HG03342 (cell line): ENCODE measurements around the gene FZR1.
"Not testable (repeated sequence)": the region's sequence is repeated elsewhere in the genome, so short reads cannot be mapped to it uniquely, and the experiment has no call there.

ENCODE experiments used
- ATAC-seq: cut with Tn5 transposase; IDR thresholded peaks from one replicate; pipeline ENCODE4 v1.9.1; 2021; ENCODE audit warnings: mild to moderate bottlenecking, moderate library complexity; ENCODE audit not compliant: unreplicated experiment

Gene FZR1

GRCh38 chr19:3570606-3571011 lies 64.5 kb downstream of the FZR1 start:
- ATAC-seq = no peak

DNA sequence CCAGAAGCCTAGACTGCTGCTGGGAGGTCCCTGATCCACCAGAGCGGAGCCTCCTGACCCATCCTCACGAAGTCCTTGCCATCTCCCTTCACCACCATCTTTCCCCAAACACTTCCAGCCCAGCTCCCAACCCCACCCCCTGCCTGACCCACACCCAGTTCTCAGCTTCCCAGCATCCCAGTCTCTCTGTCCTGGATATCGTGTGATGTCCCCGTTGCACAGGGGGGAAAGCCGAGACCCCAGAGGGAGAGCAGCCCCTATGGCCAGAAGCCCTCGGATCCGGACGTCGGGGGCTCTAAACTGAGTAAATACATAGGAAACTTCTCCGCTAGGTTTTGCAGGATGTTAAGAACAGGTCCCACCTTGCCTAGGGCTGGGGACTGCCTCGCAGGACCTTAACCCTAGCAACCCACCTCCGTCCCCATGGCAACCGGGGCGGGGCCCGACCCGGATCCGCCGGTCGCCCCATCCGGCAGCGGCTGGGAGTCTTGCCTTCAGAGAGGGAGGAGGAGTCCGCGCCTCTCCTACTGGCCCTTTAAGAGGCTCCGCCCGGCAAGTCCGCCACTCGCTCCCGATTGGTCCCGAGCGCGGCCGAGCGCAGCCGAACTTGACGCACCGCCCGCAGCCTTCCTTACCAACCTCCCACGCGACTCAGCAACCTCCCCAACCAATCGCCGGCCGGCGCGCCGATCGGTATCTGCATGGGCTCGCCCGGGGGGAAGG lies 66.2 kb downstream of the FZR1 start:
- peak; percentile 86 for ATAC-seq

DNA sequence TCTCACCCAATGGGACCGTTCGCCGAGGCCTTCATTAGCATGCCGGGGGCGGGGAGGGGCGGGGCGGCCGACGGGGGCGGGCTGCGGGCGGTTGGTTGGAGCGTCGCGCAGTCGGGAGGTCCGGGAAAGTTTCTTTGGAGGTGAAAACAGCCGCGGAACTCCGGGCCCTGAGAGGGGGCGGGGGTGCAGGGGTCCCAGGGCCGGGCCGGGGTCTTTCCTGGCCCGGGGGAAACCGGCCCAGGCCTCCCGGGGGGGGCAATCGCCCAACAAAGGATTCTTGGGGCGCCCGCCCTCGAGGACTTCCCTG lies 66.7 kb downstream of the FZR1 start, which contains the start of gene HMG20B:
Gene HMG20B (plus strand): TSS at position 90 of the 307 bp plus-strand sequence. CDS start 366 bp downstream, outside the sequence.
- no peak for ATAC-seq

DNA sequence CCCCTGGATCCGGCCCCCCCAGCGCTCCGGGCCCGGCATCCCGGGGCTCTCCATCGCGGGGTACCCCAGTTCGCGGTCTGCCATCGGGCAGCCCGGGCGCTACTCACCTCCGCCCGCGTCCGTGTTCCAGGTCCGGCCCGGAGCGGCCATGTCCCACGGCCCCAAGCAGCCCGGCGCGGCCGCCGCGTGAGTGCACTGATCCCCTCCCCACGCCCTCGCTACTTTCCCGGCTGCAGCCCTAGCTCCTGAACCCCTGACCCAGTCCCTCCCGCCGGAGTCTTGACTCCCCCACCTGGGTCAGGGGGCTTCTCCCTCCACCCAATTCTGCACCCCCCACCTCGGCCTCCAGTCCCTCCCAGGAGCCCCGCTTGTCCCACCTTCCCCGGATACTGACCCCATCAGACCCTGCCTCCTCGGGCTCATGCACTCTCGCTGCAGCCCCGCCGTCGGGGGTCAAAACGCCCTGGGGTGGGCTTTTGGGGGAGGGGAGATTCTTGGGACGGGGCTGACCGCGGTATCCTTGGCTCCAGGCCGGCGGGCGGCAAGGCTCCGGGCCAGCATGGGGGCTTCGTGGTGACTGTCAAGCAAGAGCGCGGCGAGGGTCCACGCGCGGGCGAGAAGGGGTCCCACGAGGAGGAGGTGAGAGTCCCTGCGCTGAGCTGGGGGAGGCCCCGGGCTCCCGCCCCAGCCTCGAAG lies 67.2 kb downstream of the FZR1 start:
- peak; percentile 0 for ATAC-seq

GRCh38 chr19:3573858-3574637 lies 67.9 kb downstream of the FZR1 start:
- no peak for ATAC-seq

GRCh38 chr19:3575260-3575741 lies 69.2 kb downstream of the FZR1 start:
- ATAC-seq = no peak

GRCh38 chr19:3575949-3576673 lies 70.0 kb downstream of the FZR1 start:
- no peak for ATAC-seq

DNA sequence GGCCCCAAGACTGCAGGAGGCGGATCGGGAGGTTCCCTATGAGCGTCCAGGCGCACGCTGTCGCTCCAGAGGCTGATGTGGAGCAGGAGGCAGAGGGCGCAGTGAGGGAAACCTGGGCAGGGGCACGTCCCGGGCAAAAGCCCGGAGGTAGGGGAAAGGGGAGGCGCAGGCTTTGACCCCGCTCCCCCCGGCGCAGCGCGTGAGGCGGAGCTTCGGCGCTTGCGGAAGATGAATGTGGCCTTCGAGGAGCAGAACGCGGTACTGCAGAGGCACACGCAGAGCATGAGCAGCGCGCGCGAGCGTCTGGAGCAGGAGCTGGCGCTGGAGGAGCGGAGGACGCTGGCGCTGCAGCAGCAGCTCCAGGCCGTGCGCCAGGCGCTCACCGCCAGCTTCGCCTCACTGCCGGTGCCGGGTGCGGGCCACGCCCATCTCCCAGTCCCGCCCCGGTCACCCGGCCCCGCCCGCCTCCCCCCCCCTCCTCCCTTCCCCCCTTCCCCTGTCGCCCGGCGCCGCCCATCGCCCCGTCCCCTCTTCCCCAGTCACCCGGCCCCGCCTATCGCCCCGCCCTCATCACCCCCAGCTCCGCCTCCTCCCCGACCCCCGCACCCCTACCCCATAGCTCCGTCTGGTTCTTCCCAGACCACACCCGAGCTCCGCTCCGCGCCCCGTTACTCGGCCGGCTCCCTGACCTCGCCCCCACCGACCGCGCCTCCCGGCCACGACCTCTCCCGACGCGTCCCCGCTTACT lies 70.8 kb downstream of the FZR1 start:
- ATAC-seq = no peak

DNA sequence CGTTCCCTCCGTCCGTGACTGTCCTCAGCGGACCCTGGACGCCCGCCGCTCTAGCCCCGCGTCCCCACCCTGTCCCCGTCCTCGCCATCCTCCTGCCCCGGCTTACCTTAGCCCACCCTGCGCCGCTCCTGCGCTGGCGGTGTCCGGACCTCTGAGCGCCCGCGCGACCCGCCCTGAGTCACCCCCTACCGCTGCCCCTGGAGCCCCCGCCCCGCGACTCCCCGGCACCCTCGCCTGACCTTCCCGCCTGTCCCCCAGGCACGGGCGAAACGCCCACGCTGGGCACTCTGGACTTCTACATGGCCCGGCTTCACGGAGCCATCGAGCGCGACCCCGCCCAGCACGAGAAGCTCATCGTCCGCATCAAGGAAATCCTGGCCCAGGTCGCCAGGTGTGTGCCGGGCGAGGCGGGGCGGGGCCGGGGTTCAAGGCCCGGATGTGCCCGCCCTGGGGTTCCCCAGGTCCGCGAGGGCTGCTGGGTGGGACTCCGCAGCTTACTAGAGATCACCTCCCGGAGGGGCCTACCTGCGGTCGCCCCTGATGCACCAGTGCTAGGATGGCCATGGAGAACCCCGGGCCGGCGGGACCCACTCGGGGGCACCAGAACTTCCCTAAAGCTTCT lies 71.7 kb downstream of the FZR1 start:
- ATAC-seq = no peak

GRCh38 chr19:3578390-3578789 lies 72.3 kb downstream of the FZR1 start:
- no peak for ATAC-seq

GRCh38 chr19:3580156-3580934 lies 74.2 kb downstream of the FZR1 start:
- ATAC-seq = no peak

DNA sequence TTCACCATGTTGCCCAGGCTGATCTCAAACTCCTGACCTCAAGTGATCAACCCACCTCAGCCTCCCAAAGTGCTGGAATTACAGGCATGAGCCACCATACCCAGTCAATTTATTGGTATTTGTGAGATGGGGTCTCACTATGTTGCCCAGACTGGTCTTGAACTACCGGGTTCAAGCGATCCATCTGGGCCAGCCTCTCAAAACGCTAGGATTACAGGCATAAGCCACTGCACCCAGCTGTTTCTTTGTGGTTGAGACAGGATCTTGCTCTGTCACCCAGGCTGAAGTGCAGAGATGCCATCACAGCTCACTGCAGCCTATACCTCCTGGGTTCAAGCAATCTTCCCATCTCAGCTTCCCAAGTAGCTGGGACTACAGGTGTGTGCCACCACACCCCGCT lies 75.7 kb downstream of the FZR1 start:
- not testable (repeated sequence) for ATAC-seq

- not testable (repeated sequence) for ATAC-seq
Observed at GRCh38 chr19:3584036-3584802, 78.1 kb downstream of the FZR1 start.

DNA sequence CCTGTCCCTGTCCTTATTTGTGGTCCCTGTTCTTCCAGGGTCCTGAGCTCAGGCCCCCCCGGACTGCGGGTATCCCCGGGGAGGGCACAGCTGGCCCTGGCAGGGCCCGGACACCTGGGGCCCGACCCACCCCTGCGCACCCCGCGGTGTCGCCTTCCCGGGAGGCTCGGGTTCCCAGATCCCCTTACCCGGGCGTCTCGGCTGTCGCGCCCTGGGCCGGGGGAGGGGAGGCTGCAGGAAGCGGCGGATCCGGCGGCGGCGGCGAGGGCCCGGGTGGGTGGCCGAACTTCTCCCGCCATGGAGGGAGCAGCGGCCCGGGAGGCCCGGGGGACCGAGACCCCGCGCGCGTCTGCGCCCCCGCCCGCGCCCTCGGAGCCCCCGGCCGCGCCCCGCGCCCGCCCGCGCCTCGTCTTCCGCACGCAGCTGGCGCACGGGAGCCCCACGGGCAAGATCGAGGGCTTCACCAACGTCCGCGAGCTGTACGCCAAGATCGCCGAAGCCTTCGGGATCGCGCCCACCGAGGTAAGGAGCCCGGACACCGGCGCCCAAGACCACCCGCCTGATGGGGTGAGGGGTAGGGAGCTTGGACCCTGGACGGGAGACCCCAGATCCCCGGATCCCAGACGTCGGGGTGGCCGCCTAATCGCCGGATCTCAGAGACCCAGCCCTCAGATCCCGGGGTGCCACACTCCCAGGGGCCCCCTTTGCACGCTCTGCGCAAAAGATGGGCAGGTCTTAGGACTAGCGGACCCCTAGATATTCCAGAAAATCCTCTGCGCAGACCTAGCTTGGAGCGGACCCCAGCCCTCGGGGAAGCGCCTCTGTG lies 79.4 kb downstream of the FZR1 start, which contains the start of gene GIPC3:
Gene GIPC3 (plus strand): TSS at position 178 of the 826 bp plus-strand sequence. CDS start 120 bp downstream, at position 298.
- no peak for ATAC-seq

GRCh38 chr19:3586127-3586626 lies 80.1 kb downstream of the FZR1 start:
- no peak for ATAC-seq

- ATAC-seq = no peak
Observed at GRCh38 chr19:3586707-3587346, 80.7 kb downstream of the FZR1 start.
